Measurements from ENCODE around the gene GOLGA8G.
"Not testable (repeated sequence)": the region's sequence is repeated elsewhere in the genome, so short reads cannot be mapped to it uniquely, and the experiment has no call there.

Gene GOLGA8G

GRCh38 chr15:28532954-28533353 is at the start of gene GOLGA8G:
Gene GOLGA8G, minus strand, starts transcription at chr15:28532971. Its CDS starts 62 bp downstream, at chr15:28532909.
- not testable (repeated sequence) for DNase-seq

DNA sequence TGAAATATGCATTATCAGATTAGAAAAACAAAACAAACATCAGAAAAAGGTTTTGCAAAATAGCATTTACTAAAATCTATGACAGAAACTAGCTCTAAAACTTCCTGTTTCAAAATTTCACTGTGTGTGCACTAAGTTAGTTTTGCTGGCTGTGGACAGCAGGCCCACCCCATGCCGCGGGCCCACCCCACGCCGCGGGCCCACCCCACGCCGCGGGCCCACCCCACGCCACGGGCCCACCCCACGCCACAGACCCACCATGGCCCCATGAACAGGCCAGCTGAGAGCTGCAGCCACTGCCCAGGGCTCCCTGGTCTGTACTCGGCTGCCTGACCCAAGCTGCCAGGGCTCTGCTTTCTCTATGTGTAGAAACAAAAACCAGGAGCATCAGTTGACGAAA is 40.6 kb upstream of the GOLGA8G start:
- not testable (repeated sequence) for DNase-seq

DNA sequence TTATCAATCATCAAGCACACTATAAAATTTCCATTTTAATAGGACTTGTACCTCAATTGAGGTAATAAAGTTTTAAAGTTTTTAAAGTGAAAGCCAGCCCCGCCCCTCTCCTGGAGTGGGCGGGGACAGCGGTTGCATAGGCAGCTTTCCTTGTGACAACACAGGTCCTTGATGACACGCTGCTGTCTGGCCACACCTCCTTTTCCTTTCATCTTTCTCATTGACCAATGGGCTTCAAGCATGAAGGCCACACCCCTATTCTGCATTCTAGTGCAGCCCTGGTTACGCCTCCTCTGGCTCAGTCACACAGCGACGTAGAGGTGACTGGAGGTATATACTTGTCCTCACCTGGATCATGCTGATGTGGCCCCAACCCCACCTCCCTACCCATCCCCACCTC is 20.5 kb upstream of the GOLGA8G start, which contains the start of gene GOLGA6L25:
Gene GOLGA6L25, plus strand, starts transcription at position 301 of the 400 bp plus-strand sequence. Its CDS starts 61 bp downstream, at position 362.
- DNase-seq = not testable (repeated sequence)

DNA sequence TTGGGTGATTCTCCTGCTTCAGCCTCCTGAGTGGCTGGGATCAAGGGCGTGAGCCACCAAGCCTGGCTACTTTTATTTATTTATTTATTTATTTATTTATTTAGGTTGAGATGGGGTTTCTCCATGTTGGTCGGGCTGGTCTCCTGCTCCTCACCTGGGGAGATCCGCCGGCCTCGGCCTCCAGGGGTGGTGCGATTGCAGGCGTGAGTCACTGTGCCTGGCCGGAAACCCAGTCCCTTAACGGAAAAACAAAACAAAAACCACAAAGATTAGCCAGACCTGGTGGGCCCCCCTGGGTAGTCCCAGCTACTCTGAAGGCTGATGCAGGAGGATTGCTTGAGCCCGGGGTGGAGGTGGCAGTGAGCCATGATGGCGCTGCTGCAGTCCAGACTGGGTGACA is 17.6 kb downstream of the GOLGA8G start:
- DNase-seq = not testable (repeated sequence)

GRCh38 chr15:28514128-28514527 is 18.6 kb downstream of the GOLGA8G start:
- DNase-seq = not testable (repeated sequence)

GRCh38 chr15:28508217-28508889 is 24.4 kb downstream of the GOLGA8G start:
- not testable (repeated sequence) for DNase-seq

DNA sequence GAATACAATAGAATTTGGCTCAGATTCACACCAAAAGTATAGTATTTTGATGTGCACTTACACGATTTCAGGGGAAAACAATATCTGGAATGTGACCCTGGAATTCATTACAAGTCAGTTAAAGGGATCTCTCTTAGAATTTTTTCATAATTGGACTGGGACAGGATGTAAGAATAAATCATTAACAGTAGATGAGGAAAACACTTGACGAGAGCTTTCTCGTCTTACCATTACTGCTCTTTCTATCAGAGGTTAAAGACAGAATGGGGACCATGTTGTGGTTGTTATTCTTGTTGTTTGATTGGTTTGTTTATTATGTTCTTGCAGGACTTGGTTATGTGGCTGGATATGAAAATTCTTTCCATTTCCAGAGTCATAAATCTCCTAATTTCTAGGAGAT is 51.4 kb downstream of the GOLGA8G start:
- not testable (repeated sequence) for DNase-seq

Data from activated CD8-positive, alpha-beta memory T cell treated with anti-CD3 and anti-CD28 coated beads for 24 hours (primary cell).